HL-60 (cell line): ENCODE measurements around the gene VEGFB.

ENCODE experiments used
- DNase-seq, 2 experiments: peaks; one replicate each; pipeline ENCODE4 v3.0.0-alpha.2; 2010 to 2020; ENCODE audit warnings: low read depth in 1 of 2, low spot score in 1 of 2
- H3K27ac ChIP-seq: fragments of 250-450 bp; sonication (Bioruptor Pico); replicated peaks from 2 replicates; pipeline ENCODE4 v1.5.1; 2020; ENCODE audit warnings: mild to moderate bottlenecking, moderate library complexity
- H3K27me3 ChIP-seq: fragments of 250-450 bp; sonication (Bioruptor Pico); 2 replicates; pipeline ENCODE4 v1.5.1; 2021; ENCODE audit warnings: mild to moderate bottlenecking, moderate library complexity; ENCODE audit not compliant: insufficient read depth, poor library complexity, severe bottlenecking
- H3K4me3 ChIP-seq: replicated peaks from 2 replicates; pipeline ENCODE4 v1.5.1; 2011; ENCODE audit warnings: mild to moderate bottlenecking, control low read depth, low read length; ENCODE audit not compliant: insufficient read depth
- POLR2AphosphoS5 ChIP-seq: IDR thresholded peaks from 2 replicates; pipeline ENCODE4 v1.6.1; 2012; ENCODE audit warnings: low read depth
- TF ChIP-seq, protein P1 (sequence below): IDR thresholded peaks from one replicate; pipeline ENCODE4 v1.5.1; 2011; ENCODE audit warnings: low read length, control low read depth, inconsistent platforms; ENCODE audit not compliant: insufficient read depth

Gene VEGFB

GRCh38 chr11:64288353-64288750 lies 54.0 kb downstream of the VEGFB start:
- no peak overlapping the region for H3K4me3 ChIP-seq
- peaks cover 25% of the 10 kb centered on the region for H3K27me3 ChIP-seq
- DNase-seq = no peak
- no peak overlapping the region for H3K27ac ChIP-seq
- TF ChIP-seq POLR2AphosphoS5 = no peak
- TF ChIP-seq, protein P1, sequence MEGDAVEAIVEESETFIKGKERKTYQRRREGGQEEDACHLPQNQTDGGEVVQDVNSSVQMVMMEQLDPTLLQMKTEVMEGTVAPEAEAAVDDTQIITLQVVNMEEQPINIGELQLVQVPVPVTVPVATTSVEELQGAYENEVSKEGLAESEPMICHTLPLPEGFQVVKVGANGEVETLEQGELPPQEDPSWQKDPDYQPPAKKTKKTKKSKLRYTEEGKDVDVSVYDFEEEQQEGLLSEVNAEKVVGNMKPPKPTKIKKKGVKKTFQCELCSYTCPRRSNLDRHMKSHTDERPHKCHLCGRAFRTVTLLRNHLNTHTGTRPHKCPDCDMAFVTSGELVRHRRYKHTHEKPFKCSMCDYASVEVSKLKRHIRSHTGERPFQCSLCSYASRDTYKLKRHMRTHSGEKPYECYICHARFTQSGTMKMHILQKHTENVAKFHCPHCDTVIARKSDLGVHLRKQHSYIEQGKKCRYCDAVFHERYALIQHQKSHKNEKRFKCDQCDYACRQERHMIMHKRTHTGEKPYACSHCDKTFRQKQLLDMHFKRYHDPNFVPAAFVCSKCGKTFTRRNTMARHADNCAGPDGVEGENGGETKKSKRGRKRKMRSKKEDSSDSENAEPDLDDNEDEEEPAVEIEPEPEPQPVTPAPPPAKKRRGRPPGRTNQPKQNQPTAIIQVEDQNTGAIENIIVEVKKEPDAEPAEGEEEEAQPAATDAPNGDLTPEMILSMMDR = no peak
